HepG2 (cell line): ENCODE data around the gene ICE1. TPM values are rescaled to one million over a fixed set of nuclear protein-coding genes. Genes with fewer than 3 reads are reported as not detected.

ENCODE experiments used
- ATAC-seq: fragments of 200-7000 bp; cut with Tn5 transposase; 3 replicates; pipeline ENCODE4 v1.9.1; 2020; ENCODE audit warnings: mild to moderate bottlenecking, moderate library complexity
- BruUV-seq: library from RNA; stranded (reverse); fragments of 400-500 nt; replicated peaks from 2 replicates; lab custom pipeline; 2021; lab: Mats Ljungman, UMichigan
- CTCF ChIA-PET: fragments of 300-600 bp; formaldehyde crosslinking; extraction: SDS; loops from one replicate; lab custom pipeline; 2021; ENCODE audit warnings: low total read pairs, inconsistent platforms, low intra/inter-chr PET ratio; lab: Yijun Ruan, JAX
- POLR2A ChIA-PET: fragments of 350-600 bp; sonication (Branson Sonifier 250); formaldehyde crosslinking; loops from one replicate; lab custom pipeline; 2020; ENCODE audit warnings: antibody characterized with exemption, inconsistent platforms; lab: Yijun Ruan, JAX
- DNase-seq: peaks from one replicate; pipeline ENCODE4 v3.0.0-alpha.2; 2015; ENCODE audit warnings: low spot score
- FAIRE-seq: peaks from 3 replicates; lab custom pipeline; 2011; peaks lifted over from hg19 to GRCh38; lab: Jason Lieb, UNC
- H2AFZ ChIP-seq: one replicate; pipeline ENCODE4 v1.6.1; 2011; ENCODE audit warnings: low read length, inconsistent platforms
- H3K27ac ChIP-seq: fragments of 300-600 bp; 3 replicates; pipeline ENCODE4 v1.8.0; 2011; ENCODE audit warnings: mixed run types, mild to moderate bottlenecking, mixed read lengths, low read length, inconsistent platforms; ENCODE audit not compliant: insufficient read depth; ENCODE audit errors: extremely low read length
- H3K27me3 ChIP-seq, 2 experiments: fragments of 200-600 bp in 1 of 2; 2 replicates in 1 of 2; 3 replicates in 1 of 2; pipeline versions ENCODE4 v1.6.0 to v1.8.0; 2011; ENCODE audit warnings: low read length in 2 of 2, mild to moderate bottlenecking in 2 of 2, moderate library complexity in 2 of 2, inconsistent platforms in 1 of 2; ENCODE audit not compliant: insufficient read depth in 2 of 2, control insufficient read depth in 1 of 2
- H3K36me3 ChIP-seq, 2 experiments: fragments of 200-600 bp in 1 of 2; replicated peaks in 1 of 2; 2 replicates in 1 of 2; 3 replicates in 1 of 2; pipeline versions ENCODE4 v1.5.1 to v1.8.0; 2011; ENCODE audit warnings: low read length in 2 of 2, inconsistent platforms in 1 of 2; ENCODE audit not compliant: insufficient read depth in 2 of 2, control insufficient read depth in 1 of 2
- H3K4me1 ChIP-seq: 2 replicates; pipeline ENCODE4 v1.5.1; 2012; ENCODE audit warnings: low read length, inconsistent platforms; ENCODE audit not compliant: insufficient read depth
- H3K4me2 ChIP-seq: 2 replicates; pipeline ENCODE4 v1.6.0; 2011; ENCODE audit warnings: low read depth, low read length, inconsistent platforms
- H3K4me3 ChIP-seq, 3 experiments: fragments of 200-600 bp in 1 of 3; sonication (generic), shearing (Covaris generic) in 1 of 3; replicated peaks in 1 of 3; 2 replicates each; pipeline ENCODE4 v1.5.1; 2011 to 2016; ENCODE audit warnings: low read length in 3 of 3, inconsistent platforms in 2 of 3, low read depth in 2 of 3, mild to moderate bottlenecking in 2 of 3, control low read depth in 1 of 3, mixed read lengths in 1 of 3; ENCODE audit not compliant: insufficient read depth in 1 of 3
- H3K79me2 ChIP-seq: one replicate; pipeline ENCODE4 v1.6.1; 2011; ENCODE audit warnings: low read length, inconsistent platforms; ENCODE audit not compliant: insufficient read depth
- H3K9ac ChIP-seq: 2 replicates; pipeline ENCODE4 v1.6.0; 2011; ENCODE audit warnings: mild to moderate bottlenecking, low read depth, low read length, inconsistent platforms; ENCODE audit not compliant: insufficient read depth
- H3K9me3 ChIP-seq: 2 replicates; pipeline ENCODE4 v1.5.1; 2012; ENCODE audit warnings: mild to moderate bottlenecking, low read length
- H4K20me1 ChIP-seq: 2 replicates; pipeline ENCODE4 v1.6.0; 2011; ENCODE audit warnings: inconsistent platforms, mild to moderate bottlenecking, low read length, moderate library complexity; ENCODE audit not compliant: insufficient read depth
- MATR3 ChIP-seq: sonication (generic); formaldehyde crosslinking; IDR thresholded peaks from 2 replicates; pipeline ENCODE4 v1.4.0; 2020; ENCODE audit warnings: missing genetic modification reagents
- MEIS2 ChIP-seq: sonication (generic); formaldehyde crosslinking; IDR thresholded peaks from 2 replicates; pipeline ENCODE4 v1.9.0; 2021; ENCODE audit warnings: mild to moderate bottlenecking, missing genetic modification reagents
- PHF21A ChIP-seq: sonication (generic); formaldehyde crosslinking; IDR thresholded peaks from 2 replicates; pipeline ENCODE4 v1.5.0; 2020; ENCODE audit warnings: mild to moderate bottlenecking, missing genetic modification reagents
- PRPF4 ChIP-seq: fragments of 200-400 bp; formaldehyde crosslinking; IDR thresholded peaks from 2 replicates; pipeline ENCODE4 v1.6.1; 2016; ENCODE audit warnings: low read length, low read depth; ENCODE audit not compliant: poor library complexity, severe bottlenecking
- REL ChIP-seq: sonication (generic); formaldehyde crosslinking; conservative IDR thresholded peaks from 2 replicates; pipeline ENCODE4 v1.8.0; 2022; ENCODE audit warnings: mild to moderate bottlenecking, missing genetic modification reagents, moderate library complexity
- STAG1 ChIP-seq: sonication (generic); formaldehyde crosslinking; IDR thresholded peaks from 2 replicates; pipeline ENCODE4 v1.4.0; 2020; ENCODE audit warnings: missing genetic modification reagents
- ZNF143 ChIP-seq: sonication (generic); formaldehyde crosslinking; IDR thresholded peaks from 2 replicates; pipeline ENCODE4 v1.4.0; 2020; ENCODE audit warnings: missing genetic modification reagents
- ZNF264 ChIP-seq: sonication (generic); formaldehyde crosslinking; IDR thresholded peaks from 2 replicates; pipeline ENCODE4 v1.4.0; 2020; ENCODE audit warnings: missing genetic modification reagents
- ZNF546 ChIP-seq: sonication (generic); formaldehyde crosslinking; conservative IDR thresholded peaks from 2 replicates; pipeline ENCODE4 v1.8.1; 2023; ENCODE audit warnings: mild to moderate bottlenecking, missing genetic modification reagents
- ZNF569 ChIP-seq: sonication (generic); formaldehyde crosslinking; IDR thresholded peaks from 2 replicates; pipeline ENCODE4 v1.5.0; 2020; ENCODE audit warnings: mild to moderate bottlenecking, missing genetic modification reagents, moderate library complexity, borderline replicate concordance
- ZNF850 ChIP-seq: sonication (generic); formaldehyde crosslinking; conservative IDR thresholded peaks from 2 replicates; pipeline ENCODE4 v1.9.0; 2021; ENCODE audit warnings: mild to moderate bottlenecking, missing genetic modification reagents
- WGBS: methylation state at CpG from one replicate; pipeline ENCODE4 v1.1.6; 2017; ENCODE audit warnings: low lambda C conversion rate; 5-methylcytosine and 5-hydroxymethylcytosine counted together
- in situ Hi-C: cut with HindIII; loops from 2 replicates; pipeline ENCODE4 v1.10.0; 2017; ENCODE audit warnings: low pct_unique_long_range_greater_than_20kb; ENCODE audit not compliant: extremely low pct_ligation_motif_present
- intact Hi-C: fragments of 100-400 bp; cut with micrococcal nuclease; formaldehyde crosslinking; loops from one replicate; pipeline ENCODE4 v1.10.0; 2022; ENCODE audit not compliant: unreplicated experiment
- polyA plus RNA-seq, 8 experiments: library from polyadenylated mRNA; depleted of rRNA in 3 of 8; stranded (reverse) in 7 of 8; unstranded in 1 of 8; fragments of >200 nt; fragmentation: Illumina TruSeq in 4 of 8; extraction: Trizol in 4 of 8; gene quantifications; 2 replicates each; pipeline versions ENCODE4 v1.2.1 to v1.2.3, GENCODE V29; 2011 to 2016; ENCODE audit warnings: low read depth in 4 of 8, missing spikeins in 1 of 8, mixed read lengths in 1 of 8; ENCODE audit not compliant: insufficient read depth in 1 of 8
- total RNA-seq, 5 experiments: library from RNA; depleted of rRNA; stranded (reverse); fragments of >200 nt; fragmentation: Illumina TruSeq; extraction: Trizol; gene quantifications; 2 replicates each; pipeline ENCODE4 v1.2.3, GENCODE V29; 2016; ENCODE audit warnings: low read depth in 1 of 5

ICE1 gene
- total and polyA plus RNA-seq, 2 of the 13 experiments (the other 11 are each of a cell fraction or from before 2014, with no cell fraction given) = 9.1 to 27.6 TPM

DNA sequence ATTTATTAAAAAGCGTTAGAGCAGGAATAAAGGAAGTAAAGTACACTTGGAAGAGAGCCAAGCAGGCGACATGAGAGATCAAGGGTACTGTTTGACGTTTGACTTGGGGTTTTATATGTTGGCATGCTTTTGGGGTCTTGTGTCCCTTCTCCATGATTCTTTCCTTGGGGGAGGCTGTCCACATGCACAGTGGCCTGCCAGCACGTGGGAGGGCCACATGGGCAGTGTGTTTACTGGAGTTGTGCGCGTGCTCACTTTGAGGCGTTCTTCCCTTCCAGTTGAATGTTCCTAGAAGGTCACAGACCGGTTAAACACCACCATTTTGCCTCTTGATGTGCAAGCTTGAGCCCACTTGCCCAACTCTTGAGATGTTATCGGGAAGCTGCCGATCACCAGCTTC is 49.5 kb upstream of the ICE1 start:
- Histone ChIP-seq H3K4me3 (no peak overlapping the region), H3K9ac (no peak overlapping the region), H3K79me2 (no peaks in the 10 kb centered on the region), H3K9me3 (0 out of 2 replicates have a peak, but pooled peaks cover 4% of the 10 kb centered on the region), H4K20me1 (no peaks in the 10 kb centered on the region), H3K27ac (no peak overlapping the region), H3K36me3 (no peaks in the 10 kb centered on the region), H3K27me3 (no peaks in the 10 kb centered on the region)
- ChIA-PET CTCF (no interaction called here), POLR2A (no interaction called here)
- 55% methylated on average over 7 of the region's 10 CpGs for WGBS
- no peak for DNase-seq
- intact Hi-C loops (no loop called here), in situ Hi-C loops (no loop called here)
- BruUV-seq = no TSS peak
- no peak for TF ChIP-seq ZNF850
- no peak for TF ChIP-seq ZNF546 (CRISPR knock-in tag)
- TF ChIP-seq MATR3 (CRISPR knock-in tag) = no peak
- TF ChIP-seq REL (CRISPR knock-in tag) = no peak
- no peak for TF ChIP-seq ZNF264 (CRISPR knock-in tag)
- TF ChIP-seq, all 625 proteins: peak for 0
- H3K4me2 ChIP-seq = no peak overlapping the region
- H2AFZ ChIP-seq = no peak overlapping the region
- FAIRE-seq (no peak), ATAC-seq (no peak)
- H3K4me1 ChIP-seq = peaks cover 26% of the 10 kb centered on the region

DNA sequence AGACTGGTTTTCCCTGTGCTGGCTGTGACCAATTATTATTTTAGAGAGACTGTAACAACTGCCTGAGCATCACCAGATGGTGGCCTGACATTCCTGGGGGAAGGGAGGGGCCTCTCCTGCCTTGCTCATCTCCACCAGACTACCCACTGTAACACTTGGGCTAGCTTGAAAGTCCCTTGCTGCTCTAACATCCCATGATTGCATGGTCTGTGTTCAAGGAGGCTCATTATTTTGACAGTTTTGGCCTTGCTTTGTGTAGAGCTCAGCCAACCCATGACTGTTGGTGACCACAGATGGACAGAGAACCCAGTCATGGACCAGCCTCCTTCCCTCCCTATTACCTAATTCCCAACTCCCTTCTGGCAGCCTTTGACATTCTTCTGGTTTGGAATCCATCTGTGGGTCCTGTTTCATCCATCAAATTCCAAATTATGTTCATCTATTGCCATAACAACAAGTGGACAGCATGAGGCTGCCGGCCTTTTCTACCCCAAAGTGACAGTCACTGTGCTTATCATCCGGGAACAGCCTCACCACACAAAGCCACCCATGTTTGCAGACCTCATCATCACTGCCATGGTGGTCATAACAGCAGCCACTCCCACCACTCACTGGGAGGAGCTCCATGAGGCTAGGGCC is 49.0 kb upstream of the ICE1 start:
- Histone ChIP-seq H3K9me3 (0 out of 2 replicates have a peak, but pooled peaks cover 4% of the 10 kb centered on the region), H3K79me2 (no peaks in the 10 kb centered on the region), H4K20me1 (no peaks in the 10 kb centered on the region), H2AFZ (no peak overlapping the region), H3K36me3 (no peaks in the 10 kb centered on the region), H3K27me3 (no peaks in the 10 kb centered on the region)
- ChIA-PET CTCF (no interaction called here), POLR2A (no interaction called here)
- FAIRE-seq (no peak), ATAC-seq (no peak)
- no TSS peak for BruUV-seq
- 97% methylated on average over 2 of the region's 2 CpGs for WGBS
- TF ChIP-seq PHF21A (CRISPR knock-in tag) (no peak), STAG1 (CRISPR knock-in tag) (no peak), MEIS2 (CRISPR knock-in tag) (no peak), ZNF569 (CRISPR knock-in tag) (no peak), PRPF4 (no peak), ZNF143 (no peak)
- TF ChIP-seq, all 625 proteins: peak for 0
- H3K4me1 ChIP-seq = peaks cover 26% of the 10 kb centered on the region
- H3K4me2 ChIP-seq = no peak overlapping the region
- no peak for DNase-seq
- H3K9ac ChIP-seq = no peak overlapping the region
- H3K4me3 ChIP-seq = no peak overlapping the region
- in situ Hi-C loops = no loop called here
- no peak overlapping the region for H3K27ac ChIP-seq
- intact Hi-C loops = no loop called here
